Measurements from ENCODE around the gene SC5D. TPM values are rescaled to one million over a fixed set of nuclear protein-coding genes. Genes with fewer than 3 reads are reported as not detected.

Gene SC5D
- total RNA-seq, 1 experiment from 2014 or later = 25.9 TPM

- ChIA-PET POLR2A (interaction anchor here (0.6 to 2.2 kb wide), 2 partner anchors 9 to 755 kb away, joined by 3 to 10 read pairs; partner anchors contain the start of gene SC5D), CTCF (interaction anchor here (0.6 to 2.2 kb wide), 4 partner anchors 19 to 1962 kb away, joined by 3 to 5 read pairs (median 3); no protein-coding TSS in a partner anchor)
- BruUV-seq (replicated peaks) = no TSS peak
- Mint-ChIP-seq H3K9me3 (ENCODE audit: unreplicated experiment) (no peaks in the 10 kb centered on the region), H3K36me3 (ENCODE audit: insufficient read depth, unreplicated experiment) (peaks cover 25% of the 10 kb centered on the region), H3K4me1 (ENCODE audit: insufficient read depth, unreplicated experiment) (peaks cover 10% of the 10 kb centered on the region), H3K27ac (ENCODE audit: low read depth, unreplicated experiment) (no peak overlapping the region), H3K4me3 (ENCODE audit: unreplicated experiment) (no peak overlapping the region), H3K27me3 (ENCODE audit: insufficient read depth, unreplicated experiment) (no peaks in the 10 kb centered on the region)
- no peak for DNase-seq (ENCODE audit: unreplicated experiment)
- intact Hi-C loops (cut with micrococcal nuclease) = no loop called here
- TF ChIP-seq, protein P1, sequence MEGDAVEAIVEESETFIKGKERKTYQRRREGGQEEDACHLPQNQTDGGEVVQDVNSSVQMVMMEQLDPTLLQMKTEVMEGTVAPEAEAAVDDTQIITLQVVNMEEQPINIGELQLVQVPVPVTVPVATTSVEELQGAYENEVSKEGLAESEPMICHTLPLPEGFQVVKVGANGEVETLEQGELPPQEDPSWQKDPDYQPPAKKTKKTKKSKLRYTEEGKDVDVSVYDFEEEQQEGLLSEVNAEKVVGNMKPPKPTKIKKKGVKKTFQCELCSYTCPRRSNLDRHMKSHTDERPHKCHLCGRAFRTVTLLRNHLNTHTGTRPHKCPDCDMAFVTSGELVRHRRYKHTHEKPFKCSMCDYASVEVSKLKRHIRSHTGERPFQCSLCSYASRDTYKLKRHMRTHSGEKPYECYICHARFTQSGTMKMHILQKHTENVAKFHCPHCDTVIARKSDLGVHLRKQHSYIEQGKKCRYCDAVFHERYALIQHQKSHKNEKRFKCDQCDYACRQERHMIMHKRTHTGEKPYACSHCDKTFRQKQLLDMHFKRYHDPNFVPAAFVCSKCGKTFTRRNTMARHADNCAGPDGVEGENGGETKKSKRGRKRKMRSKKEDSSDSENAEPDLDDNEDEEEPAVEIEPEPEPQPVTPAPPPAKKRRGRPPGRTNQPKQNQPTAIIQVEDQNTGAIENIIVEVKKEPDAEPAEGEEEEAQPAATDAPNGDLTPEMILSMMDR (IDR thresholded peaks at IDR 0.05; ENCODE audit: unreplicated experiment) = no peak
Observed at GRCh38 chr11:121300972-121301699, 8.6 kb downstream of the SC5D start.

DNA sequence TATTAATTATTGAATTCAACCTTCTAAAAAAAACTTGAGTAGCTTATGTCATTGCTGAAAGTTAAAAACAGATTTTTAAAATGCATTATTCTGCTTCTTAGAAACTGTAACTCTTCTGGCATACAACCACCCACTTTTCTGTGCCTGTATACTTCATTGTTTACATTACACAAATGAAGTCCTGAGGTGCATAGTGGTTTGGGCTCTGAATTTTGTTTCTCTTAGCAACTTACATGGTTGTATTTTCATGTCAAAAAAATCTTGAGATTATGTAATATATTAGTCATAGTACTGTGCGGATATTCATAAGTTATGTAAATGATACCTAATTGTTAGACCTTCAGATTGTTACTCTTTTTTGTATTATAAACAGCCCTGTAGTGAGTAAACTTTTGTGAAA is 12.2 kb downstream of the SC5D start:
- H3K4me3 Mint-ChIP-seq (ENCODE audit: unreplicated experiment) = no peak overlapping the region
- TF ChIP-seq, protein P1 (IDR thresholded peaks at IDR 0.05; ENCODE audit: unreplicated experiment) = no peak
- intact Hi-C loops (cut with micrococcal nuclease) = no loop called here
- H3K27me3 Mint-ChIP-seq (ENCODE audit: insufficient read depth, unreplicated experiment) = no peaks in the 10 kb centered on the region
- CTCF ChIA-PET = interaction anchor here (0.6 kb wide), 1 partner anchor 90 kb away, joined by 5 read pairs; no protein-coding TSS in a partner anchor
- no peak for DNase-seq (ENCODE audit: unreplicated experiment)
- POLR2A ChIA-PET = no interaction called here
- peaks cover 41% of the 10 kb centered on the region for H3K36me3 Mint-ChIP-seq (ENCODE audit: insufficient read depth, unreplicated experiment)
- no peaks in the 10 kb centered on the region for H3K9me3 Mint-ChIP-seq (ENCODE audit: unreplicated experiment)
- no TSS peak for BruUV-seq (replicated peaks)
- peaks cover 6% of the 10 kb centered on the region for H3K4me1 Mint-ChIP-seq (ENCODE audit: insufficient read depth, unreplicated experiment)
- H3K27ac Mint-ChIP-seq (ENCODE audit: low read depth, unreplicated experiment) = no peak overlapping the region

- POLR2A ChIA-PET = interaction anchor here (1.4 to 2.4 kb wide), 2 partner anchors 9 to 15 kb away, joined by 4 to 8 read pairs; no protein-coding TSS in a partner anchor
- no peak overlapping the region for H3K27ac Mint-ChIP-seq (ENCODE audit: low read depth, unreplicated experiment)
- H3K9me3 Mint-ChIP-seq (ENCODE audit: unreplicated experiment) = no peaks in the 10 kb centered on the region
- CTCF ChIA-PET = interaction anchor here (0.5 to 1.6 kb wide), 4 partner anchors 11 to 1023 kb away, joined by 3 to 5 read pairs (median 4); no protein-coding TSS in a partner anchor
- no peak for DNase-seq (ENCODE audit: unreplicated experiment)
- no TSS peak for BruUV-seq (replicated peaks)
- no peak overlapping the region for H3K4me3 Mint-ChIP-seq (ENCODE audit: unreplicated experiment)
- no peaks in the 10 kb centered on the region for H3K4me1 Mint-ChIP-seq (ENCODE audit: insufficient read depth, unreplicated experiment)
- H3K27me3 Mint-ChIP-seq (ENCODE audit: insufficient read depth, unreplicated experiment) = no peaks in the 10 kb centered on the region
- TF ChIP-seq, protein P1 (IDR thresholded peaks at IDR 0.05; ENCODE audit: unreplicated experiment) = no peak
- H3K36me3 Mint-ChIP-seq (ENCODE audit: insufficient read depth, unreplicated experiment) = peaks cover 34% of the 10 kb centered on the region
- intact Hi-C loops (cut with micrococcal nuclease) = no loop called here
Observed at GRCh38 chr11:121308816-121309215, 16.2 kb downstream of the SC5D start.

GRCh38 chr11:121309688-121310087 is 17.1 kb downstream of the SC5D start:
- intact Hi-C loops (cut with micrococcal nuclease) = no loop called here

More at GRCh38 chr11:121309688-121310087, 17.1 kb downstream of the SC5D start:
- H3K4me3 Mint-ChIP-seq (ENCODE audit: unreplicated experiment) = no peak overlapping the region
- no peak for DNase-seq (ENCODE audit: unreplicated experiment)
- TF ChIP-seq, protein P1 (IDR thresholded peaks at IDR 0.05; ENCODE audit: unreplicated experiment) = no peak
- H3K36me3 Mint-ChIP-seq (ENCODE audit: insufficient read depth, unreplicated experiment) = peaks cover 30% of the 10 kb centered on the region
- CTCF ChIA-PET = interaction anchor here (0.6 kb wide), 1 partner anchor 27 kb away, joined by 3 read pairs; no protein-coding TSS in a partner anchor
- POLR2A ChIA-PET = no interaction called here
- H3K4me1 Mint-ChIP-seq (ENCODE audit: insufficient read depth, unreplicated experiment) = no peaks in the 10 kb centered on the region
- H3K27me3 Mint-ChIP-seq (ENCODE audit: insufficient read depth, unreplicated experiment) = no peaks in the 10 kb centered on the region
- H3K27ac Mint-ChIP-seq (ENCODE audit: low read depth, unreplicated experiment) = no peak overlapping the region
- BruUV-seq (replicated peaks) = no TSS peak
- H3K9me3 Mint-ChIP-seq (ENCODE audit: unreplicated experiment) = no peaks in the 10 kb centered on the region
